IPS DF 6.9 (cell line): ENCODE measurements around the gene PDLIM4.

Experiments used
- DNase-seq: peaks from one replicate; pipeline ENCODE4 v3.0.0-alpha.2; 2013; ENCODE audit warnings: low read depth, low spot score
- H3K27ac ChIP-seq: one replicate; pipeline ENCODE4 v1.5.1; 2013; ENCODE audit warnings: low read length, control low read depth
- H3K27me3 ChIP-seq: 2 replicates; pipeline ENCODE4 v1.6.1; 2013; ENCODE audit warnings: mild to moderate bottlenecking, low read length; ENCODE audit not compliant: control insufficient read depth, insufficient read depth
- H3K36me3 ChIP-seq: 2 replicates; pipeline ENCODE4 v1.6.1; 2013; ENCODE audit warnings: low read length; ENCODE audit not compliant: control insufficient read depth, insufficient read depth
- H3K4me1 ChIP-seq: 2 replicates; pipeline ENCODE4 v1.6.1; 2013; ENCODE audit warnings: low read length; ENCODE audit not compliant: control insufficient read depth, insufficient read depth
- H3K4me3 ChIP-seq: 2 replicates; pipeline ENCODE4 v1.5.1; 2013; ENCODE audit warnings: mild to moderate bottlenecking, low read length
- H3K9me3 ChIP-seq: 2 replicates; pipeline ENCODE4 v1.6.1; 2013; ENCODE audit warnings: low read length, inconsistent platforms; ENCODE audit not compliant: control insufficient read depth, insufficient read depth
- WGBS: extraction: QIAGEN DNeasy Blood & Tissue Kit; methylation state at CpG from one replicate; pipeline ENCODE4 v1.1.7; 2013; ENCODE audit warnings: mixed read lengths, missing lambda C conversion rate; ENCODE audit not compliant: insufficient read length, insufficient coverage; 5-methylcytosine and 5-hydroxymethylcytosine counted together

The PDLIM4 gene

GRCh38 chr5:132291026-132291425, 33.5 kb downstream of the PDLIM4 start:
- Histone ChIP-seq H3K4me3 (no peak overlapping the region), H3K27ac (no peak overlapping the region), H3K27me3 (peaks cover 9% of the 10 kb centered on the region; the same call in 1 of the 2 replicates), H3K9me3 (no peaks in the 10 kb centered on the region), H3K4me1 (peaks cover 6% of the 10 kb centered on the region), H3K36me3 (no peaks in the 10 kb centered on the region)
- no CpG with 5 or more reads among the region's 2 CpGs for WGBS
- no peak for DNase-seq

GRCh38 chr5:132293066-132293991, 35.8 kb downstream of the PDLIM4 start:
- peak overlapping the region; percentile 61; the same call in 1 of the 2 replicates for H3K4me3 ChIP-seq
- H3K27me3 ChIP-seq: peaks cover 9% of the 10 kb centered on the region; the same call in 1 of the 2 replicates
- WGBS: no CpG with 5 or more reads among the region's 50 CpGs
- H3K27ac ChIP-seq: no peak overlapping the region
- DNase-seq: no peak
- no peaks in the 10 kb centered on the region for H3K9me3 ChIP-seq
- no peaks in the 10 kb centered on the region for H3K36me3 ChIP-seq
- peaks cover 6% of the 10 kb centered on the region for H3K4me1 ChIP-seq

DNA sequence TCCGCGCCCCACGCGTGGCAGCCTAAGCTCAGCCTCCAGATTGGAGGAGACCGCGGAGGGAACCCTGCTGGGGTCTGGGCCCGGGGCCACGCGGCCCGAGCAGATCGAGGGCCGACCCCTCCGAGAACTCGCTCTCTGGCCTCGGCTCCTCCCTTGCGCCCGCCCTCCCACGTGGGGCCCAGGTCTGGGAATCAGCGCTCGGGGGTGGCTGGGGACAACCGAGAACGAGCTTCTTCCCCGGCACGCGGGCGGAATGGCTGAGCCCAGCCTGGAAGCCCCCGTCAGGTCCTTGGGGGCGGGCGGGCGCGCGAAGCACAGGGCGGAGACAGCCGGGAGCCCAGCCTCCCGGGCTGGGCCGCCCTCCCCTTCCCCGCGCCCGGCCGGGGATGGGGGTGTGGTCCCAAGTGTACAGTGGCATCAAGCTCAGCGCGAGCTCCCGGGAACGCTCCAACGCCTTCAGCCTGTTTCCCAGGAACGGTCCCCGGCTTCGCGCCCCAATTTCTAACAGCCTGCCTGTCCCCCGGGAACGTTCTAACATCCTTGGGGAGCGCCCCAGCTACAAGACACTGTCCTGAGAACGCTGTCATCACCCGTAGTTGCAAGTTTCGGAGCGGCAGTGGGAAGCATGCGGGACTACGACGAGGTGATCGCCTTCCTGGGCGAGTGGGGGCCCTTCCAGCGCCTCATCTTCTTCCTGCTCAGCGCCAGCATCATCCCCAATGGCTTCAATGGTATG, 36.7 kb downstream of the PDLIM4 start, which contains the start of gene SLC22A4:
TSS of gene SLC22A4 (plus strand) at position 403 of the 736 bp plus-strand sequence. CDS start at position 626, 223 bp downstream.
- no CpG with 5 or more reads among the region's 63 CpGs for WGBS
- no peak within 1 kb of the TSS for H3K27ac ChIP-seq
- peak within 1 kb of the TSS; percentile 61; the same call in 1 of the 2 replicates for H3K4me3 ChIP-seq
- peaks cover 9% of the 10 kb centered on the region; the same call in 1 of the 2 replicates for H3K27me3 ChIP-seq
- no peaks in the 10 kb centered on the region for H3K9me3 ChIP-seq
- no peak for DNase-seq
- H3K4me1 ChIP-seq: peaks cover 6% of the 10 kb centered on the region
- H3K36me3 ChIP-seq: no peaks in the 10 kb centered on the region

DNA sequence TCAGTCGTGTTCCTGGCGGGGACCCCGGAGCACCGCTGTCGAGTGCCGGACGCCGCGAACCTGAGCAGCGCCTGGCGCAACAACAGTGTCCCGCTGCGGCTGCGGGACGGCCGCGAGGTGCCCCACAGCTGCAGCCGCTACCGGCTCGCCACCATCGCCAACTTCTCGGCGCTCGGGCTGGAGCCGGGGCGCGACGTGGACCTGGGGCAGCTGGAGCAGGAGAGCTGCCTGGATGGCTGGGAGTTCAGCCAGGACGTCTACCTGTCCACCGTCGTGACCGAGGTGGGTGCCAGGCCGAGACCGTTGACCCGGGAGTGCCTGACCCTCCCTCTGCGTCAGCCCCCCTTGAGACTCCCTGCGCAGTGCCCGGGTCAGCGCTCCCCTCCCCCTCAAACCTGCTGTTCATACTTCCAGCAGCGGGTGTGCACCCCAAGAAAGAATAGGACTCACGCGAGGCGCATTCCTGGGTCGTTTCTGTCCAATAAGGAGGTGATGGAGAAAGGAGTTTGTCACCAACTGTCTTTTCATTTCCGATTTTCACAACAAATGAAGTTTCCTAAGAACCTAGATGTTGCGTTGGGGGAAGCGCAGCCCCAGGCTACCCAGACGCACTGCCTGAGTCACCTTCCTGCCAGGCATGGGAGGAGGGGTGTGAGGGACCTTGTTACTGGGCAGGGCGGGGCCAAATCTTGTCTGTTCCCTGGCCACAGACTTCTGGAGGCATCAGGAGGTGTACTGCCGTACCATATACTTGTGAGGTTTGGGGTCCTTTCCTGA, 37.4 kb downstream of the PDLIM4 start:
- no peaks in the 10 kb centered on the region for H3K9me3 ChIP-seq
- no peak overlapping the region for H3K27ac ChIP-seq
- peaks cover 6% of the 10 kb centered on the region for H3K4me1 ChIP-seq
- H3K4me3 ChIP-seq: peak overlapping the region; percentile 61; the same call in 1 of the 2 replicates
- no CpG with 5 or more reads among the region's 50 CpGs for WGBS
- H3K36me3 ChIP-seq: no peaks in the 10 kb centered on the region
- peaks cover 9% of the 10 kb centered on the region; the same call in 1 of the 2 replicates for H3K27me3 ChIP-seq
- DNase-seq: no peak

GRCh38 chr5:132295505-132296411, 38.3 kb downstream of the PDLIM4 start:
- Histone ChIP-seq H3K4me1 (peaks cover 6% of the 10 kb centered on the region), H3K27me3 (peaks cover 9% of the 10 kb centered on the region; the same call in 1 of the 2 replicates), H3K27ac (no peak overlapping the region), H3K4me3 (no peak overlapping the region), H3K36me3 (no peaks in the 10 kb centered on the region), H3K9me3 (no peaks in the 10 kb centered on the region)
- WGBS: no CpG with 5 or more reads among the region's 8 CpGs
- no peak for DNase-seq

DNA sequence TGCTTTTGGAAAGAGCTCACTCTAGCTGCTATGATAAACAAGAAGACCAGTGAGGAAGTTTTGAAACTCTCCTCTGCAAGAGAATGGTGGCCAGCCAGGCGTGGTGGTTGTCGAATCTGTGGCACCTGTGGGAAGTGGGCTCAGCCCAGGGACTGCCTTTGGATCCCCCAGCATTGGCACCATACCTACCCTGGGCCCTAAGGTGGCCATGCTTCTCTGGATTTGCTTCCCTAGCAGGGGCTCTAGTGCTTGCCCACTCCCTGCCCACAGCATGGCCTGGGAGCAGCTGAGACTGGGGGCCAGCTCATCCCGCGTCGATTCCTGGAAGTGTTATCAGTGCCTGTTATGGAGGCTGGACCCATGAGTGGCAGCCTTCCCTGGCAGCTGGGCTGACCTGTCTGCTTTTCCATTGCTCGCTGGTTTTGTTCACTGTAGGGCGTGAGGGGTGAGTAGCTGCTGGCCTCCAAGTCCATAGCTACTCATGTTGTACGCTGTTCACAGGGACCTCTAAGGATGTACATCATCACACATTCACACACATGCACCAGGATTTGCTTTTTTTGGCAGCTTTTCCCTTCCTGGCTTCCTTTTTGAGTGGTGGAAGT, 39.0 kb downstream of the PDLIM4 start:
- no peak for DNase-seq
- WGBS: no CpG with 5 or more reads among the region's 8 CpGs
- H3K4me3 ChIP-seq: no peak overlapping the region; the same call in 1 of the 2 replicates
- peaks cover 7% of the 10 kb centered on the region for H3K4me1 ChIP-seq
- peaks cover 9% of the 10 kb centered on the region; the same call in 1 of the 2 replicates for H3K27me3 ChIP-seq
- no peaks in the 10 kb centered on the region for H3K36me3 ChIP-seq
- H3K27ac ChIP-seq: no peak overlapping the region
- H3K9me3 ChIP-seq: no peaks in the 10 kb centered on the region

DNA sequence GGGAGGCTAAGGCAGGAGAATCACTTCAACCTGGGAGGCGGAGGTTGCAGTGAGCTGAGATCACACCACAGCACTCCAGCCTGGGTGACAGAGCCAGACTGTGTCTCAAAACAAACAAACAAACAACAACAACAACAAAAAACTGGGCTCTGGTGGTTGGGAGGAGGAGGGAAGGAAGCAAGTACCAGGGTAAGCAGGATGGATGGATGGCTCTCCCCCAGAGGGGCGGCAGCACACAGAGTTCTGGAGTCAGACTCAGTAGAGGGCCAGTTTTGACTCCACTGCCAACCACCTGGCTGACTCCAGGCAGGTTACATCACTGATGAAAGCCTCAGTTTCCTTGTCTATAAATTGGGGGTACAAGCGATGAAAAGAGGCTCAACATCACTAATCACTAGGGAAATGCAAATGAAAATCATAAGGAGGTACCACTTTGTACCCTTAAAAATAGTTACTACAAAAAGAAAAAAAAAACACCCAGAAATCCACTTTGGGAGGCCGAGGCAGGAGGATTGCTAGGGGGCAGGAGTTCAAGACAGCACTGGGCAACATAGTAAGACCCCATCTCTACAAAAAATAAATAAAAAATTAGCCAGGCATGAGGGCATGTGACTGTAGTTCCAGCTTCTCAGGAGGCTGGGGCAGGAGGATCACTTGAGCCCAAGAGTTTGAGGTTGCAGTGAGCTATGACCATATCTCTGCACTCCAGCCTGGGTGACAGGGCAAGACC, 39.9 kb downstream of the PDLIM4 start:
- DNase-seq: no peak
- Histone ChIP-seq H3K36me3 (no peaks in the 10 kb centered on the region), H3K4me1 (peaks cover 7% of the 10 kb centered on the region), H3K27ac (no peak overlapping the region), H3K9me3 (no peaks in the 10 kb centered on the region), H3K27me3 (peaks cover 9% of the 10 kb centered on the region; the same call in 1 of the 2 replicates), H3K4me3 (no peak overlapping the region)
- WGBS: no CpG with 5 or more reads among the region's 4 CpGs

- WGBS: no CpG with 5 or more reads among the region's 6 CpGs
- H3K4me1 ChIP-seq: peaks cover 7% of the 10 kb centered on the region
- no peak for DNase-seq
- H3K36me3 ChIP-seq: no peaks in the 10 kb centered on the region
- no peak overlapping the region for H3K4me3 ChIP-seq
- H3K9me3 ChIP-seq: no peaks in the 10 kb centered on the region
- no peak overlapping the region for H3K27ac ChIP-seq
- H3K27me3 ChIP-seq: peaks cover 9% of the 10 kb centered on the region; the same call in 1 of the 2 replicates
Observed at GRCh38 chr5:132298298-132299212, 41.1 kb downstream of the PDLIM4 start.
